Spleen (tissue), 11 donors: ENCODE results near the gene KIFC3. TPM values are rescaled to one million over a fixed set of nuclear protein-coding genes. Genes with fewer than 3 reads are reported as not detected.
"Not testable (repeated sequence)": the region's sequence is repeated elsewhere in the genome, so short reads cannot be mapped to it uniquely, and the experiment has no call there.

Experiments
- DNase-seq: peaks from one replicate; pipeline ENCODE4 v3.0.0-alpha.2; 2020
- H3K27ac ChIP-seq, 8 donors: fragments of 200-600 bp; sonication (generic) in 7 of 8; 1 replicate in 4 of 8; 2 replicates in 4 of 8; pipeline versions ENCODE4 v1.5.0 to v1.8.0; 2016 to 2021; ENCODE audit warnings: inconsistent platforms in 4 of 8, mild to moderate bottlenecking in 4 of 8, moderate library complexity in 1 of 8
- H3K27me3 ChIP-seq, 7 donors: fragments of 200-600 bp; sonication (generic) in 6 of 7; replicated peaks in 1 of 7; 1 replicate in 4 of 7; 2 replicates in 3 of 7; pipeline versions ENCODE4 v1.5.0 to v1.8.0; 2016 to 2021; ENCODE audit warnings: inconsistent platforms in 3 of 7, mild to moderate bottlenecking in 1 of 7
- H3K36me3 ChIP-seq, 6 donors: fragments of 200-600 bp; sonication (generic) in 5 of 6; 1 replicate in 4 of 6; 2 replicates in 2 of 6; pipeline versions ENCODE4 v1.5.0 to v1.8.0; 2016 to 2021; ENCODE audit warnings: inconsistent platforms in 2 of 6
- H3K4me1 ChIP-seq, 6 donors: fragments of 200-600 bp; sonication (generic) in 5 of 6; 1 replicate in 3 of 6; 2 replicates in 3 of 6; pipeline versions ENCODE4 v1.5.0 to v1.8.0; 2016 to 2021; ENCODE audit warnings: inconsistent platforms in 3 of 6
- H3K4me3 ChIP-seq, 8 donors: fragments of 200-600 bp; sonication (generic) in 7 of 8; 1 replicate in 4 of 8; 2 replicates in 4 of 8; pipeline versions ENCODE4 v1.5.0 to v1.8.0; 2016 to 2021; ENCODE audit warnings: inconsistent platforms in 4 of 8, mild to moderate bottlenecking in 4 of 8, moderate library complexity in 2 of 8
- H3K9me3 ChIP-seq, 8 donors: fragments of 200-600 bp; sonication (generic) in 7 of 8; 1 replicate in 4 of 8; 2 replicates in 4 of 8; pipeline versions ENCODE4 v1.5.0 to v1.8.0; 2016 to 2021; ENCODE audit warnings: inconsistent platforms in 4 of 8
- CTCF ChIP-seq, 11 experiments: fragments of 200-600 bp in 7 of 11; fragments of 450-650 bp in 4 of 11; sonication (generic) in 4 of 11; IDR thresholded peaks in 8 of 11; conservative IDR thresholded peaks in 3 of 11; 1 replicate in 7 of 11; 2 replicates in 4 of 11; pipeline versions ENCODE4 v1.4.0 to v1.8.0; 2016 to 2021; ENCODE audit warnings: antibody characterized with exemption in 11 of 11, inconsistent platforms in 4 of 11, mild to moderate bottlenecking in 1 of 11
- POLR2A ChIP-seq, 3 donors: fragments of 450-650 bp; IDR thresholded peaks; one replicate each; pipeline ENCODE4 v1.5.1; 2017; ENCODE audit warnings: antibody characterized with exemption in 3 of 3, mild to moderate bottlenecking in 1 of 3
- POLR2AphosphoS5 ChIP-seq, 3 donors: sonication (generic); formaldehyde crosslinking; IDR thresholded peaks; one replicate each; pipeline ENCODE4 v1.5.1; 2017; ENCODE audit warnings: antibody characterized with exemption in 3 of 3
- WGBS, 5 donors: extraction: QIAGEN DNeasy Blood & Tissue Kit in 3 of 5; methylation state at CpG; one replicate each; pipeline versions ENCODE4 v1.1.5 to v1.1.7; 2013 to 2018; 5-methylcytosine and 5-hydroxymethylcytosine counted together
- intact Hi-C: fragments of 100-400 bp; cut with DNase I; formaldehyde crosslinking; loops from one replicate; pipeline ENCODE4 v1.15.0; 2023; ENCODE audit warnings: low total_unique reads
- polyA plus RNA-seq, 3 donors: library from polyadenylated mRNA; stranded (reverse); fragments of 200-250 nt; gene quantifications; one replicate each; pipeline ENCODE4 v1.2.1, GENCODE V29; 2013
- total RNA-seq, 7 donors: library from RNA; depleted of rRNA in 3 of 7; stranded (reverse); fragments of >200 nt in 3 of 7; fragmentation: NEBNext Ultra II Directional in 4 of 7; extraction: Animal tissue kit (Norgen Biotek cat#: 25700) in 4 of 7; gene quantifications; one replicate each; pipeline versions ENCODE4 v1.1.0 to v1.2.1, GENCODE V29; 2016 to 2021
- donor health status: healthy with polysubstance abuse.
- donor health status: DM: no; HTN: no; CAD: no; lungs with moderate emphysema.
- donor health status: DM: no; HTN: no; CAD: no.
- donor health status: Bipolar disorder and iron deficiency.
- donor health status: healthy.
- donor health status: DM: no; HTN: no; CAD: no.
- donor health status: DM: yes; HTN: yes; CAD: no.

Gene KIFC3
- total and polyA plus RNA-seq, 10 donors = 4.6 to 61.5 (median 42.6) TPM

DNA sequence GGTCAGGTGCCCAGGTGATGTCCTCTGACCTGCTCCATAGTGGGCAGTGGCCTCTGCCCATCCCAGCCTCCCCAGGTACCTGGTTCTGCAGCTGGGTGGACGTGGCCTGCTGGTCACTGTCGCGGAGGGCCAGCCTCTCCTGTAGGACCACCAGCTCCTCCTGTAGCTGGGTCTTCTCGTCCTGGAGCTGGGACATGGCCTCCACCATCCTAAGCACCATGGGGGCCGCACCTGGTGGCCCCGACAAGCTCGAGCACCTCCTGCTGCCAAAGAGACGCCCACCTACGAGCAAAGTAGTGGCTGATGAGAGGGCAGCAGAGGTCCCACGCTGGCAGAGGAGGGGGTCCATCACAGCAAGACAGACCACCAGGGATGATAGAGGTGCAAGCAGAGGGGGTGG, 16.9 kb downstream of the KIFC3 start:
- intact Hi-C loops = no loop called here
- H3K27ac ChIP-seq = no peak overlapping the region
- no peaks in the 10 kb centered on the region for H3K27me3 ChIP-seq
- no peak for TF ChIP-seq POLR2AphosphoS5 (IDR thresholded peaks at IDR 0.05)
- no peak for TF ChIP-seq CTCF (IDR thresholded peaks at IDR 0.05 in 8 of 11, conservative IDR thresholded peaks at IDR 0.05 in 3 of 11)
- no peak for TF ChIP-seq POLR2A (IDR thresholded peaks at IDR 0.05)
- H3K4me1 ChIP-seq = peaks cover 0 to 28% (median 2%) of the 10 kb centered on the region in 6 donors
- no peaks in the 10 kb centered on the region for H3K9me3 ChIP-seq
- H3K4me3 ChIP-seq = no peak overlapping the region
- peaks cover 0 to 48% (median 0%) of the 10 kb centered on the region in 6 donors for H3K36me3 ChIP-seq
- DNase-seq = no peak
- 81 to 96% (median 92%) methylated on average over 5 to 10 of the region's 10 CpGs for WGBS, 5 donors

DNA sequence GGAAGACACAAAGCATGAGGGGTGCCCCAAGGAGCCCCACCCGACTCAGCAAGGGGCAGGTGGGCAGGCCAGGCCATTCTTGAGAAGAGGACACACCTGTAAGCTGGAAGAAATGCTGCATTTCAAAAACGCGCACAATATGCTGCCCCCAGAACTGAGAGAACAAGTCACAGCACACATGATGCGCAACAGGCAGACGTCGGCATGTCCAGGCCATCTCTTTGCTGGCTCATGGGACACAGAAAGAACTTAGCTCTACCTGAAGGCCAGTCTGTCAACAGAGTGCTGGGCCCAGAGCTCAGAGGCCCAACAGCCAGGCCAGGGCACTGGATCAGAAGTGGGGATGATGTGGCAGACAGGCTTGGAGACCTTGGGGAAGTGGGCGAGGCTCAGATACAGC, 18.0 kb downstream of the KIFC3 start:
- intact Hi-C loops = no loop called here
- Histone ChIP-seq H3K36me3 (peaks cover 0 to 41% (median 0%) of the 10 kb centered on the region in 6 donors), H3K9me3 (no peaks in the 10 kb centered on the region), H3K4me1 (peaks cover 0 to 27% (median 2%) of the 10 kb centered on the region in 6 donors), H3K27me3 (no peaks in the 10 kb centered on the region), H3K27ac (no peak overlapping the region), H3K4me3 (no peak overlapping the region)
- TF ChIP-seq POLR2AphosphoS5 (IDR thresholded peaks at IDR 0.05) = no peak
- TF ChIP-seq POLR2A (IDR thresholded peaks at IDR 0.05) = no peak
- no peak for TF ChIP-seq CTCF (IDR thresholded peaks at IDR 0.05 in 8 of 11, conservative IDR thresholded peaks at IDR 0.05 in 3 of 11)
- 90 to 96% (median 91%) methylated on average over 7 of the region's 7 CpGs for WGBS, 5 donors
- no peak for DNase-seq

- H3K4me3 ChIP-seq = no peak overlapping the region
- no peak for DNase-seq
- WGBS, 5 donors = 77 to 89% (median 87%) methylated on average over 6 to 8 of the region's 8 CpGs
- peaks cover 0 to 42% (median 0%) of the 10 kb centered on the region in 6 donors for H3K36me3 ChIP-seq
- TF ChIP-seq CTCF (IDR thresholded peaks at IDR 0.05 in 8 of 11, conservative IDR thresholded peaks at IDR 0.05 in 3 of 11) = no peak
- no peak for TF ChIP-seq POLR2AphosphoS5 (IDR thresholded peaks at IDR 0.05)
- no peak for TF ChIP-seq POLR2A (IDR thresholded peaks at IDR 0.05)
- H3K4me1 ChIP-seq = peaks cover 0 to 27% (median 2%) of the 10 kb centered on the region in 6 donors
- no peaks in the 10 kb centered on the region for H3K9me3 ChIP-seq
- no peaks in the 10 kb centered on the region for H3K27me3 ChIP-seq
- H3K27ac ChIP-seq = no peak overlapping the region
- intact Hi-C loops = no loop called here
Measured at GRCh38 chr16:57783883-57784282, 18.4 kb downstream of the KIFC3 start.

GRCh38 chr16:57783116-57783515, 19.2 kb downstream of the KIFC3 start:
- Histone ChIP-seq H3K36me3 (peaks cover 0 to 37% (median 0%) of the 10 kb centered on the region in 6 donors), H3K27me3 (no peaks in the 10 kb centered on the region), H3K4me1 (peaks cover 0 to 19% (median under 1%) of the 10 kb centered on the region in 6 donors), H3K27ac (no peak overlapping the region), H3K9me3 (no peaks in the 10 kb centered on the region), H3K4me3 (no peak overlapping the region)
- TF ChIP-seq POLR2A (IDR thresholded peaks at IDR 0.05) (no peak), CTCF (IDR thresholded peaks at IDR 0.05 in 8 of 11, conservative IDR thresholded peaks at IDR 0.05 in 3 of 11) (no peak), POLR2AphosphoS5 (IDR thresholded peaks at IDR 0.05) (no peak)
- DNase-seq = no peak
- intact Hi-C loops = no loop called here
- WGBS, 5 donors = 79 to 91% (median 85%) methylated on average over 4 of the region's 4 CpGs

DNA sequence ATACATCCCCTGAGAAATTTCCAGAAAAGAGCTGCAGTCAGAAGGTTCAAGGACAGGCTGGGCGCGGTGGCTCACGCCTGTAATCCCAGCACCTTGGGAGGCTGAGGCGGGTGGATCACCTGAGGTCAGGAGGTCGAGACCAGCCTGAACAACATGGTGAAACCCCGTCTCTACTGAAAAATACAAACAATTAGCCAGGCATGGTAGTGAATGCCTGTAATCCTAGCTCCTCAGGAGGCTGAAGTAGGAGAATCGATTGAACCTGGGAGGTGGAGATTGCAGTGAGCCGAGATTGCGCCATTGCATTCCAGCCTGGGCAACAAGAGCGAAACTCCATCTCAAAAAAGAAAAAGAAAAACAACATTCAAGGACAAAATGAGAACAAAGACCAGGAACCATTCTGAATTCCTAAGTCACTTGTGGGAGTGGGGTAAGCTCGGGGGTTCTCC, 19.7 kb downstream of the KIFC3 start:
- 85 to 95% (median 89%) methylated on average over 11 of the region's 11 CpGs for WGBS, 5 donors
- DNase-seq, H3K4me3 ChIP-seq, H3K27ac ChIP-seq, H3K27me3 ChIP-seq, intact Hi-C loops, H3K9me3 ChIP-seq: not testable (repeated sequence)
- H3K36me3 ChIP-seq = peaks cover 0 to 32% (median 0%) of the 10 kb centered on the region in 6 donors
- H3K4me1 ChIP-seq = peaks cover 0 to 14% (median 0%) of the 10 kb centered on the region in 6 donors
